SK-N-SH (cell line): ENCODE results near the gene APPL2.

ENCODE experiments used
- CTCF ChIP-seq: fragments of 200-600 bp; sonication (generic); IDR thresholded peaks from 2 replicates; pipeline ENCODE4 v1.6.1; 2017; ENCODE audit warnings: antibody characterized with exemption, mild to moderate bottlenecking, moderate library complexity
- ELF1 ChIP-seq: IDR thresholded peaks from 2 replicates; pipeline ENCODE4 v1.4.0; 2012
- EZH2phosphoT487 ChIP-seq: fragments of 200-600 bp; sonication (generic); IDR thresholded peaks from 2 replicates; pipeline ENCODE4 v1.6.1; 2017; ENCODE audit warnings: low read depth, mixed run types, mild to moderate bottlenecking, antibody characterized with exemption, moderate library complexity, borderline replicate concordance
- FOSL2 ChIP-seq: IDR thresholded peaks from 2 replicates; pipeline ENCODE4 v1.4.0; 2012; ENCODE audit warnings: low read depth, mild to moderate bottlenecking, moderate library complexity, borderline replicate concordance
- GATA2 ChIP-seq: sonication (generic); formaldehyde crosslinking; IDR thresholded peaks from 2 replicates; pipeline ENCODE4 v1.5.0; 2020; ENCODE audit warnings: mild to moderate bottlenecking, missing genetic modification reagents
- IRF3 ChIP-seq: fragments of 150-350 bp; IDR thresholded peaks from 2 replicates; pipeline ENCODE4 v1.6.1; 2016; ENCODE audit warnings: mild to moderate bottlenecking, low read depth, low read length
- MAX ChIP-seq: IDR thresholded peaks from 2 replicates; pipeline ENCODE4 v1.4.0; 2012; ENCODE audit warnings: low read depth
- POLR2AphosphoS5 ChIP-seq: IDR thresholded peaks from 2 replicates; pipeline ENCODE4 v1.6.1; 2012; ENCODE audit warnings: low read depth, low read length
- USF2 ChIP-seq: fragments of 150-350 bp; IDR thresholded peaks from 2 replicates; pipeline ENCODE4 v1.6.1; 2017; ENCODE audit warnings: antibody characterized with exemption, low read length, low read depth, borderline replicate concordance
- YY1 ChIP-seq: IDR thresholded peaks from 2 replicates; pipeline ENCODE4 v1.4.0; 2012; ENCODE audit warnings: low read depth, mild to moderate bottlenecking

- TF ChIP-seq CTCF (no peak), ELF1 (0 out of 2 replicates have a peak, but pooled peaks have one; percentile 1), POLR2AphosphoS5 (peak; percentile 9; the same call in 1 of the 2 replicates), MAX (no peak), IRF3 (no peak), GATA2 (CRISPR knock-in tag) (no peak), YY1 (no peak), FOSL2 (0 out of 2 replicates have a peak, but pooled peaks have one; percentile 8), EZH2phosphoT487 (no peak), USF2 (no peak)
Observed at GRCh38 chr12:105235281-105235731, 668 bp downstream of the APPL2 start.
